Naive thymus-derived CD8-positive, alpha-beta T cell (primary cell): ENCODE data around the gene MLST8. TPM values are rescaled to one million over a fixed set of nuclear protein-coding genes. Genes with fewer than 3 reads are reported as not detected.
A peak's percentile ranks its signal among the peaks of the same experiment; 100 is the strongest.

Experiments
- ATAC-seq, 2 donors: fragments of 150-1000 bp; cut with Tn5 transposase in 1 of 2; sonication (Bioruptor Pico), chemical (Tn5 transposase) in 1 of 2; 1 replicate in 1 of 2; 2 replicates in 1 of 2; pipeline ENCODE4 v1.10.0; 2021; ENCODE audit warnings: mild to moderate bottlenecking in 2 of 2, moderate library complexity in 2 of 2
- POLR2A ChIA-PET: fragments of 350-600 bp; sonication (Branson Sonifier 250); formaldehyde crosslinking; loops from one replicate; lab custom pipeline; 2021; ENCODE audit warnings: antibody characterized with exemption; lab: Charles Lee
- DNase-seq, 10 donors: peaks; one replicate each; pipeline versions ENCODE4 v3.0.0 to v3.0.0-alpha.2; 2020 to 2022
- H3K27ac Mint-ChIP-seq, 10 donors: one replicate each; pipeline ENCODE4 v1.8.0; 2020 to 2022; ENCODE audit warnings: mild to moderate bottlenecking in 10 of 10, mixed read lengths in 10 of 10, moderate library complexity in 4 of 10, inconsistent platforms in 1 of 10
- H3K27me3 Mint-ChIP-seq, 5 donors: one replicate each; pipeline ENCODE4 v1.8.0; 2021 to 2022; ENCODE audit warnings: mixed read lengths in 5 of 5
- H3K36me3 Mint-ChIP-seq, 3 donors: one replicate each; pipeline ENCODE4 v1.8.0; 2020 to 2022; ENCODE audit warnings: mixed read lengths in 3 of 3, mild to moderate bottlenecking in 2 of 3, inconsistent platforms in 1 of 3
- H3K4me1 Mint-ChIP-seq, 4 donors: one replicate each; pipeline ENCODE4 v1.8.0; 2021 to 2022; ENCODE audit warnings: mixed read lengths in 4 of 4
- H3K4me3 Mint-ChIP-seq, 10 donors: one replicate each; pipeline ENCODE4 v1.8.0; 2020 to 2022; ENCODE audit warnings: mild to moderate bottlenecking in 10 of 10, mixed read lengths in 10 of 10, moderate library complexity in 6 of 10, inconsistent platforms in 1 of 10
- H3K9me3 Mint-ChIP-seq, 9 donors: one replicate each; pipeline ENCODE4 v1.8.0; 2020 to 2022; ENCODE audit warnings: mixed read lengths in 9 of 9, mild to moderate bottlenecking in 3 of 9, inconsistent platforms in 1 of 9, moderate library complexity in 1 of 9
- polyA plus RNA-seq, 3 donors: library from polyadenylated mRNA; unstranded; fragments of 300-500 nt; fragmentation: Illumina TruSeq; gene quantifications; one replicate each; pipeline ENCODE4 v1.2.3, GENCODE V29; 2021
- total RNA-seq, 8 experiments: library from RNA in 2 of 8; stranded (reverse) in 2 of 8; gene quantifications; one replicate each; pipeline ENCODE4 v1.2.3 and lab custom pipeline; 2021 to 2026

The MLST8 gene
- total and polyA plus RNA-seq, 5 experiments from 2014 or later, result 29.9 to 53.2 (median 40.4) TPM

- H3K36me3 Mint-ChIP-seq, result no peaks in the 10 kb centered on the region
- ATAC-seq (no peak), DNase-seq (no peak)
- peaks cover 0 to 1% (median 0%) of the 10 kb centered on the region in 5 donors for H3K27me3 Mint-ChIP-seq
- H3K4me3 Mint-ChIP-seq, result no peak overlapping the region
- POLR2A ChIA-PET, result no interaction called here
- peaks cover 0 to 6% (median under 1%) of the 10 kb centered on the region in 4 donors for H3K4me1 Mint-ChIP-seq
- H3K27ac Mint-ChIP-seq, result no peak overlapping the region
- no peaks in the 10 kb centered on the region for H3K9me3 Mint-ChIP-seq
These were observed 20.3 kb upstream of the MLST8 start for GRCh38 chr16:2184962-2185361.

- Mint-ChIP-seq H3K4me3 (no peak overlapping the region), H3K27ac (peak overlapping the region in 1 of 10 donors; percentile 56), H3K36me3 (no peaks in the 10 kb centered on the region), H3K4me1 (peaks cover 0 to 6% (median under 1%) of the 10 kb centered on the region in 4 donors), H3K27me3 (peaks cover 0 to 1% (median 0%) of the 10 kb centered on the region in 5 donors), H3K9me3 (no peaks in the 10 kb centered on the region)
- DNase-seq, result no peak
- ATAC-seq, result no peak
- POLR2A ChIA-PET, result no interaction called here
These were observed 19.2 kb upstream of the MLST8 start for GRCh38 chr16:2186064-2186463.

- DNase-seq (no peak), ATAC-seq (no peak)
- H3K36me3 Mint-ChIP-seq, result no peaks in the 10 kb centered on the region
- peaks cover 0 to 6% (median under 1%) of the 10 kb centered on the region in 4 donors for H3K4me1 Mint-ChIP-seq
- H3K27ac Mint-ChIP-seq, result no peak overlapping the region
- H3K9me3 Mint-ChIP-seq, result no peaks in the 10 kb centered on the region
- H3K27me3 Mint-ChIP-seq, result peaks cover 0 to 1% (median 0%) of the 10 kb centered on the region in 5 donors
- POLR2A ChIA-PET, result no interaction called here
- H3K4me3 Mint-ChIP-seq, result no peak overlapping the region
These were observed 18.7 kb upstream of the MLST8 start for GRCh38 chr16:2186505-2186904.

GRCh38 chr16:2187212-2187611 is 18.0 kb upstream of the MLST8 start:
- ATAC-seq, result no peak
- Mint-ChIP-seq H3K36me3 (no peaks in the 10 kb centered on the region), H3K27me3 (peaks cover 0 to 1% (median 0%) of the 10 kb centered on the region in 5 donors), H3K9me3 (no peaks in the 10 kb centered on the region), H3K4me1 (peaks cover 0 to 2% (median under 1%) of the 10 kb centered on the region in 4 donors), H3K4me3 (no peak overlapping the region), H3K27ac (no peak overlapping the region)
- no peak for DNase-seq
- POLR2A ChIA-PET, result interaction anchor here (1.1 kb wide), 1 partner anchor 18 kb away, joined by 3 read pairs; the partner anchor contains the start of gene MLST8

- ATAC-seq, result no peak
- Mint-ChIP-seq H3K4me3 (no peak overlapping the region), H3K36me3 (no peaks in the 10 kb centered on the region), H3K27me3 (peaks cover 0 to 1% (median 0%) of the 10 kb centered on the region in 5 donors), H3K9me3 (no peaks in the 10 kb centered on the region), H3K4me1 (no peaks in the 10 kb centered on the region), H3K27ac (no peak overlapping the region)
- POLR2A ChIA-PET, result interaction anchor here (0.7 kb wide), 1 partner anchor 423 kb away, joined by 3 read pairs; no protein-coding TSS in a partner anchor
- no peak for DNase-seq
These were observed 16.9 kb upstream of the MLST8 start for GRCh38 chr16:2188395-2188794.

- POLR2A ChIA-PET, result no interaction called here
- DNase-seq (no peak), ATAC-seq (no peak)
- Mint-ChIP-seq H3K27ac (no peak overlapping the region), H3K4me3 (no peak overlapping the region), H3K27me3 (peaks cover 0 to under 1% (median 0%) of the 10 kb centered on the region in 5 donors), H3K9me3 (no peaks in the 10 kb centered on the region), H3K4me1 (no peaks in the 10 kb centered on the region), H3K36me3 (no peaks in the 10 kb centered on the region)
These were observed 15.9 kb upstream of the MLST8 start for GRCh38 chr16:2189252-2189893.

GRCh38 chr16:2190002-2190658 is 15.1 kb upstream of the MLST8 start:
- ATAC-seq (no peak), DNase-seq (no peak)
- POLR2A ChIA-PET, result no interaction called here
- H3K27ac Mint-ChIP-seq, result no peak overlapping the region
- H3K4me1 Mint-ChIP-seq, result peaks cover 2 to 5% (median 5%) of the 10 kb centered on the region in 4 donors
- H3K27me3 Mint-ChIP-seq, result peaks cover 0 to 5% (median 4%) of the 10 kb centered on the region in 5 donors
- H3K9me3 Mint-ChIP-seq, result no peaks in the 10 kb centered on the region
- H3K36me3 Mint-ChIP-seq, result no peaks in the 10 kb centered on the region
- H3K4me3 Mint-ChIP-seq, result no peak overlapping the region

GRCh38 chr16:2190659-2191445 is 14.4 kb upstream of the MLST8 start:
- no peak overlapping the region for H3K27ac Mint-ChIP-seq
- no peak overlapping the region for H3K4me3 Mint-ChIP-seq
- H3K36me3 Mint-ChIP-seq, result no peaks in the 10 kb centered on the region
- DNase-seq, result no peak
- no peaks in the 10 kb centered on the region for H3K9me3 Mint-ChIP-seq
- no peak for ATAC-seq
- peaks cover 0 to 5% (median 4%) of the 10 kb centered on the region in 5 donors for H3K27me3 Mint-ChIP-seq
- peaks cover 2 to 10% (median 7%) of the 10 kb centered on the region in 4 donors for H3K4me1 Mint-ChIP-seq
- POLR2A ChIA-PET, result interaction anchor here (1.2 kb wide), 1 partner anchor 24 kb away, joined by 3 read pairs; the partner anchor contains the start of gene PGP

GRCh38 chr16:2191446-2191706 is 13.9 kb upstream of the MLST8 start:
- Mint-ChIP-seq H3K9me3 (no peaks in the 10 kb centered on the region), H3K4me1 (peaks cover 2 to 10% (median 7%) of the 10 kb centered on the region in 4 donors), H3K27me3 (peaks cover 0 to 5% (median 4%) of the 10 kb centered on the region in 5 donors), H3K4me3 (no peak overlapping the region), H3K27ac (no peak overlapping the region), H3K36me3 (no peaks in the 10 kb centered on the region)
- DNase-seq (no peak), ATAC-seq (no peak)
- POLR2A ChIA-PET, result interaction anchor here (1.2 kb wide), 1 partner anchor 23 kb away, joined by 3 read pairs; the partner anchor contains the start of gene PGP

- no peak overlapping the region for H3K27ac Mint-ChIP-seq
- ATAC-seq (no peak), DNase-seq (no peak)
- H3K4me1 Mint-ChIP-seq, result peaks cover 2 to 15% (median 7%) of the 10 kb centered on the region in 4 donors
- peaks cover 6 to 26% (median 18%) of the 10 kb centered on the region in 5 donors for H3K27me3 Mint-ChIP-seq
- H3K9me3 Mint-ChIP-seq, result no peaks in the 10 kb centered on the region
- H3K4me3 Mint-ChIP-seq, result peak overlapping the region in 4 of 10 donors; percentile 34 to 63 (median 52)
- H3K36me3 Mint-ChIP-seq, result no peaks in the 10 kb centered on the region
- POLR2A ChIA-PET, result interaction anchor here (0.5 to 3.6 kb wide), 9 partner anchors 10 to 307 kb away, joined by 3 to 13 read pairs (median 6); partner anchors contain the start of genes ABCA3, ECI1, MLST8 and RNPS1
These were observed 11.0 kb upstream of the MLST8 start for GRCh38 chr16:2194166-2194834.

GRCh38 chr16:2194852-2195321 is 10.4 kb upstream of the MLST8 start:
- peak; percentile 79 to 82 for ATAC-seq
- peak in 9 of 10 donors; percentile 35 to 80 (median 52) for DNase-seq
- peak overlapping the region in 9 of 10 donors; percentile 34 to 79 (median 59) for H3K4me3 Mint-ChIP-seq
- H3K36me3 Mint-ChIP-seq, result no peaks in the 10 kb centered on the region
- H3K4me1 Mint-ChIP-seq, result peaks cover 2 to 15% (median 7%) of the 10 kb centered on the region in 4 donors
- peak overlapping the region in 3 of 10 donors; percentile 14 to 73 (median 20) for H3K27ac Mint-ChIP-seq
- POLR2A ChIA-PET, result interaction anchor here (0.5 to 3.6 kb wide), 10 partner anchors 10 to 306 kb away, joined by 3 to 13 read pairs (median 6); partner anchors contain the start of genes ABCA3, ECI1, MLST8 and RNPS1
- H3K27me3 Mint-ChIP-seq, result peaks cover 6 to 27% (median 18%) of the 10 kb centered on the region in 5 donors
- H3K9me3 Mint-ChIP-seq, result no peaks in the 10 kb centered on the region
